IMR-90 (cell line): Measurements from ENCODE around the gene KCNMA1. TPM values are rescaled to one million over a fixed set of nuclear protein-coding genes. Genes with fewer than 3 reads are reported as not detected.

Experiments used
- ATAC-seq: fragments of 200-7000 bp; cut with Tn5 transposase; 2 replicates; pipeline ENCODE4 v1.9.1; 2020; ENCODE audit warnings: low read depth, mild to moderate bottlenecking, moderate library complexity
- BruUV-seq: library from RNA; stranded (reverse); fragments of 400-500 nt; replicated peaks from 2 replicates; lab custom pipeline; 2021; lab: Mats Ljungman, UMichigan
- CTCF ChIA-PET: fragments of 300-600 bp; formaldehyde crosslinking; extraction: SDS; loops from one replicate; lab custom pipeline; 2021; ENCODE audit warnings: antibody characterized with exemption; lab: Yijun Ruan, JAX
- POLR2A ChIA-PET: fragments of 300-600 bp; sonication (Branson Sonifier 250); formaldehyde crosslinking; loops from one replicate; lab custom pipeline; 2022; ENCODE audit warnings: antibody characterized with exemption; ENCODE audit not compliant: unreplicated experiment; lab: Charles Lee
- DNase-seq: peaks from one replicate; pipeline ENCODE4 v3.0.0; 2013
- H2AFZ ChIP-seq: replicated peaks from 2 replicates; pipeline ENCODE3; 2013; ENCODE audit warnings: low read length, mild to moderate bottlenecking; ENCODE audit not compliant: poor library complexity
- H2AK5ac ChIP-seq: 2 replicates; pipeline ENCODE4 v1.6.1; 2013; ENCODE audit warnings: low read depth, low read length, inconsistent platforms
- H2AK9ac ChIP-seq: replicated peaks from 2 replicates; pipeline ENCODE3; 2013; ENCODE audit warnings: mild to moderate bottlenecking, low read depth, low read length, moderate library complexity; ENCODE audit not compliant: poor library complexity
- H2BK120ac ChIP-seq: 2 replicates; pipeline ENCODE4 v1.6.1; 2013; ENCODE audit warnings: low read depth, low read length, inconsistent platforms
- H2BK15ac ChIP-seq: 3 replicates; pipeline ENCODE4 v1.6.1; 2013; ENCODE audit warnings: low read depth, low read length, inconsistent platforms
- H2BK20ac ChIP-seq: 2 replicates; pipeline ENCODE4 v1.6.1; 2013; ENCODE audit warnings: low read depth, mild to moderate bottlenecking, inconsistent platforms, low read length, moderate library complexity
- H2BK5ac ChIP-seq: 2 replicates; pipeline ENCODE4 v1.6.1; 2013; ENCODE audit warnings: mild to moderate bottlenecking, low read depth, low read length, inconsistent platforms; ENCODE audit not compliant: poor library complexity, severe bottlenecking
- H3K14ac ChIP-seq: replicated peaks from 2 replicates; pipeline ENCODE4 v1.6.1; 2013; ENCODE audit warnings: low read depth, low read length, inconsistent platforms
- H3K18ac ChIP-seq: 2 replicates; pipeline ENCODE4 v1.6.1; 2013; ENCODE audit warnings: low read depth, low read length, control low read depth
- H3K23ac ChIP-seq: 2 replicates; pipeline ENCODE4 v1.6.1; 2013; ENCODE audit warnings: low read depth, low read length, inconsistent platforms
- H3K27ac ChIP-seq: 2 replicates; pipeline ENCODE4 v1.5.1; 2013; ENCODE audit warnings: mild to moderate bottlenecking, control low read depth, low read length; ENCODE audit not compliant: insufficient read depth
- H3K27me3 ChIP-seq: 2 replicates; pipeline ENCODE4 v1.6.1; 2013; ENCODE audit warnings: low read length; ENCODE audit not compliant: control insufficient read depth, insufficient read depth
- H3K36me3 ChIP-seq: 2 replicates; pipeline ENCODE4 v1.6.1; 2013; ENCODE audit warnings: low read length, mixed read lengths; ENCODE audit not compliant: control insufficient read depth, insufficient read depth
- H3K4ac ChIP-seq: 2 replicates; pipeline ENCODE4 v1.6.1; 2013; ENCODE audit warnings: low read depth, low read length, inconsistent platforms
- H3K4me1 ChIP-seq: 2 replicates; pipeline ENCODE4 v1.6.1; 2013; ENCODE audit warnings: low read length, mixed read lengths; ENCODE audit not compliant: control insufficient read depth, insufficient read depth
- H3K4me2 ChIP-seq: 2 replicates; pipeline ENCODE4 v1.6.1; 2013; ENCODE audit warnings: low read depth, mild to moderate bottlenecking, control low read depth, low read length, moderate library complexity
- H3K4me3 ChIP-seq: 2 replicates; pipeline ENCODE4 v1.5.1; 2013; ENCODE audit warnings: low read depth, mild to moderate bottlenecking, control low read depth, low read length, moderate library complexity; ENCODE audit not compliant: insufficient read depth
- H3K56ac ChIP-seq: 2 replicates; pipeline ENCODE4 v1.6.1; 2013; ENCODE audit warnings: low read length, inconsistent platforms; ENCODE audit not compliant: insufficient read depth; ENCODE audit errors: extremely low read depth
- H3K79me1 ChIP-seq, 2 experiments: 2 replicates each; pipeline ENCODE4 v1.6.1; 2013; ENCODE audit warnings: low read length in 2 of 2, inconsistent platforms in 1 of 2, low read depth in 1 of 2
- H3K9ac ChIP-seq: 2 replicates; pipeline ENCODE4 v1.6.1; 2013; ENCODE audit warnings: low read depth, low read length, control low read depth
- H3K9me1 ChIP-seq: 2 replicates; pipeline ENCODE4 v1.6.1; 2013; ENCODE audit warnings: low read length, inconsistent platforms; ENCODE audit not compliant: insufficient read depth
- H3K9me3 ChIP-seq: 2 replicates; pipeline ENCODE4 v1.6.1; 2013; ENCODE audit warnings: low read length; ENCODE audit not compliant: control insufficient read depth, insufficient read depth
- H4K20me1 ChIP-seq: 2 replicates; pipeline ENCODE4 v1.6.1; 2013; ENCODE audit warnings: low read length, inconsistent platforms; ENCODE audit not compliant: insufficient read depth
- H4K5ac ChIP-seq: 2 replicates; pipeline ENCODE4 v1.6.1; 2013; ENCODE audit warnings: mild to moderate bottlenecking, low read depth, low read length, control low read depth
- H4K8ac ChIP-seq, 2 experiments: 2 replicates each; pipeline ENCODE4 v1.6.1; 2013; ENCODE audit warnings: low read depth in 2 of 2, low read length in 2 of 2, control low read depth in 1 of 2, inconsistent platforms in 1 of 2
- H4K91ac ChIP-seq: 2 replicates; pipeline ENCODE4 v1.6.1; 2013; ENCODE audit warnings: low read depth, low read length, inconsistent platforms; ENCODE audit not compliant: insufficient read depth
- RCOR1 ChIP-seq: IDR thresholded peaks from 2 replicates; pipeline ENCODE4 v1.6.1; 2012; ENCODE audit warnings: mild to moderate bottlenecking, low read length, improper control_type of control experiment; ENCODE audit not compliant: insufficient replicate concordance
- RFX5 ChIP-seq: IDR thresholded peaks from 2 replicates; pipeline ENCODE4 v1.8.0; 2012; ENCODE audit warnings: low read depth, mild to moderate bottlenecking, low read length, moderate library complexity
- WGBS, 2 experiments: methylation state at CpG; one replicate each; pipeline versions ENCODE4 v1.1.5 to v1.1.7; 2013; ENCODE audit warnings: missing lambda C conversion rate in 2 of 2; ENCODE audit not compliant: insufficient read length in 1 of 2; ENCODE audit errors: extremely low coverage in 2 of 2; 5-methylcytosine and 5-hydroxymethylcytosine counted together
- dilution Hi-C: fragments of 300-500 bp; cut with HindIII; formaldehyde crosslinking; loops from one replicate; pipeline ENCODE4 v1.14.3; 2018; ENCODE audit warnings: low sequenced_read_pairs; ENCODE audit not compliant: unreplicated experiment
- in situ Hi-C: fragments of 300-500 bp; cut with MboI; formaldehyde crosslinking; loops from 3 replicates; pipeline ENCODE4 v1.14.3; 2019; ENCODE audit warnings: low sequenced_read_pairs, inconsistent platforms, mixed read lengths
- intact Hi-C: fragments of 100-400 bp; cut with micrococcal nuclease; formaldehyde crosslinking; loops from 2 replicates; pipeline ENCODE4 v1.10.0; 2022
- polyA plus RNA-seq, 3 experiments: library from polyadenylated mRNA; depleted of rRNA; stranded (reverse); fragments of >200 nt; gene quantifications; 2 replicates each; pipeline ENCODE4 v1.2.3, GENCODE V29; 2012; ENCODE audit warnings: low replicate concordance in 1 of 3
- total RNA-seq: library from RNA; depleted of rRNA; stranded (reverse); fragments of >200 nt; gene quantifications from 2 replicates; pipeline ENCODE4 v1.2.3, GENCODE V29; 2012
- TF ChIP-seq, protein P1 (sequence below): fragments of 150-350 bp; IDR thresholded peaks from 2 replicates; pipeline ENCODE4 v1.6.1; 2017; ENCODE audit warnings: mild to moderate bottlenecking, antibody characterized with exemption, low read length, low read depth

KCNMA1 gene
- total and polyA plus RNA-seq, 2 of the 4 experiments (the other 2 are of a cell fraction) = 25.6 to 29.6 TPM

DNA sequence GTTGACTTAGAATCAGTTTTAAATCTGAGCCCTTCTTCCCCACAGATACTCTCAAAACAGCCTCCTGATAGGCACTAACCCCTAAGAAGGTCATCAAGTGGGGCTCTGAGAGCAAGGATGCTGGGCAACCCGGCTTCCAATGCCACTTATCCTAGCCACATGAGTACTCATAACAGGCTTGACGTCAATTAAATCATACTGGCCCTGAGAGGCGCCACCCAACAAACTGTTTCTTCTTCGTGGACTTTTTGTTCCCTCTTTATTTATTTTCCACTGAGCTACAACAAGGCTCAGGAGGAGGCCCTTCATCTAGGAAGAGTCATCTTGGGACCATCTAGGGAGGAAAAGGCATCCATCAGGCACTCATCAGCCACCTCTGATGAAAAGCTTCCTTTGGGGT lies 255.9 kb downstream of the KCNMA1 start:
- intact Hi-C loops = no loop called here
- CTCF ChIA-PET = no interaction called here
- no peak overlapping the region for H2AK9ac ChIP-seq
- WGBS, 2 experiments = 83% methylated on average over 2 of the region's 4 CpGs; no CpG with 5 or more reads in 1 of the 2 experiments
- in situ Hi-C loops = no loop called here
- no peaks in the 10 kb centered on the region for H4K20me1 ChIP-seq
- H3K79me1 ChIP-seq = peaks cover 0 to 9% of the 10 kb centered on the region in 2 experiments; a peak in 1 of 4 replicates
- DNase-seq (no peak), ATAC-seq (no peak)
- no peak overlapping the region for H3K14ac ChIP-seq
- no peak overlapping the region for H3K4me2 ChIP-seq
- no TSS peak for BruUV-seq
- H3K56ac ChIP-seq = no peak overlapping the region
- H2BK15ac ChIP-seq = no peak overlapping the region
- H3K4me1 ChIP-seq = no peaks in the 10 kb centered on the region
- H3K27me3 ChIP-seq = no peaks in the 10 kb centered on the region
- no peak overlapping the region for H3K23ac ChIP-seq
- no peaks in the 10 kb centered on the region for H3K9me3 ChIP-seq
- no peak overlapping the region for H3K18ac ChIP-seq
- no peak overlapping the region for H4K91ac ChIP-seq
- H2AFZ ChIP-seq = no peak overlapping the region
- no peak overlapping the region for H2BK120ac ChIP-seq
- no peaks in the 10 kb centered on the region for H3K36me3 ChIP-seq
- H3K4me3 ChIP-seq = no peak overlapping the region
- H2BK5ac ChIP-seq = no peak overlapping the region
- no peak overlapping the region; the same call in 1 of the 2 replicates for H2AK5ac ChIP-seq
- H4K5ac ChIP-seq = no peak overlapping the region
- H3K4ac ChIP-seq = no peak overlapping the region
- H3K9me1 ChIP-seq = peaks cover 7% of the 10 kb centered on the region; the same call in 1 of the 2 replicates
- H4K8ac ChIP-seq = no peak overlapping the region
- TF ChIP-seq RFX5 (no peak), RCOR1 (no peak)
- TF ChIP-seq, protein P1, sequence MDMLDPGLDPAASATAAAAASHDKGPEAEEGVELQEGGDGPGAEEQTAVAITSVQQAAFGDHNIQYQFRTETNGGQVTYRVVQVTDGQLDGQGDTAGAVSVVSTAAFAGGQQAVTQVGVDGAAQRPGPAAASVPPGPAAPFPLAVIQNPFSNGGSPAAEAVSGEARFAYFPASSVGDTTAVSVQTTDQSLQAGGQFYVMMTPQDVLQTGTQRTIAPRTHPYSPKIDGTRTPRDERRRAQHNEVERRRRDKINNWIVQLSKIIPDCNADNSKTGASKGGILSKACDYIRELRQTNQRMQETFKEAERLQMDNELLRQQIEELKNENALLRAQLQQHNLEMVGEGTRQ = no peak
- POLR2A ChIA-PET = no interaction called here
- dilution Hi-C loops = no loop called here
- no peak overlapping the region for H3K27ac ChIP-seq
- no peak overlapping the region for H3K9ac ChIP-seq
- no peak overlapping the region for H2BK20ac ChIP-seq
